GM10248 (cell line): ENCODE measurements around the gene TRPV5.

Experiments
- CTCF ChIA-PET: fragments of 300-600 bp; sonication (Branson Sonifier 250); formaldehyde crosslinking; extraction: SDS; loops from one replicate; lab custom pipeline; 2021; ENCODE audit warnings: antibody characterized with exemption; lab: Yijun Ruan, JAX
- POLR2A ChIA-PET: fragments of 350-650 bp; sonication (Branson Sonifier 250); formaldehyde crosslinking; extraction: SDS; loops from one replicate; lab custom pipeline; 2020; ENCODE audit warnings: antibody characterized with exemption; lab: Yijun Ruan, JAX
- DNase-seq: peaks from one replicate; pipeline ENCODE4 v3.0.0; 2012; ENCODE audit errors: extremely low spot score
- TF ChIP-seq, protein P1 (sequence below): IDR thresholded peaks from 2 replicates; pipeline ENCODE4 v1.5.1; 2012; ENCODE audit warnings: mild to moderate bottlenecking, low read depth; ENCODE audit errors: extremely low read depth, missing control alignments, control extremely low read depth

TRPV5 gene

DNA sequence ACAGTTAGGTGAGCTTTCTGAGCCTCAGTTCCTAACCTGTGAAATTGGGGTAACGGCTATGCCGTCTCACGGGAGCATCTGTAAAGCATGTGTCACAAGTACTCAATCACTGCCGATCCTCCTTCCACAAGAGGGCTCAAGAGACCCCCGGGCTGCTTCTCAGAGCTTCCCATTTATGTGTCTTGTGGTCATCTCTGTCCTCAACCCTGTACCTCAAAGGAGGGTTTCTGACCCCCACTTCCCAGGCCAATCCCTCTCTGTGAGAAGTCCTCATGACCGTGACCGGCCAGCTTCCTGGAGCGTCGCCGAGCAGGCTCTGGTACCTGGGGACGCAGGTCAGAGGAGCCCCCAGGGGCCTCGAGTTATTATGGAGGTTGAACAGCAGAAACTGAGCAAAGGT is 510 bp upstream of the TRPV5 start:
- ChIA-PET POLR2A (no interaction called here), CTCF (interaction anchor here (0.9 kb wide), 1 partner anchor 8 kb away, joined by 3 read pairs; no protein-coding TSS in a partner anchor)
- no peak for DNase-seq
- TF ChIP-seq, protein P1, sequence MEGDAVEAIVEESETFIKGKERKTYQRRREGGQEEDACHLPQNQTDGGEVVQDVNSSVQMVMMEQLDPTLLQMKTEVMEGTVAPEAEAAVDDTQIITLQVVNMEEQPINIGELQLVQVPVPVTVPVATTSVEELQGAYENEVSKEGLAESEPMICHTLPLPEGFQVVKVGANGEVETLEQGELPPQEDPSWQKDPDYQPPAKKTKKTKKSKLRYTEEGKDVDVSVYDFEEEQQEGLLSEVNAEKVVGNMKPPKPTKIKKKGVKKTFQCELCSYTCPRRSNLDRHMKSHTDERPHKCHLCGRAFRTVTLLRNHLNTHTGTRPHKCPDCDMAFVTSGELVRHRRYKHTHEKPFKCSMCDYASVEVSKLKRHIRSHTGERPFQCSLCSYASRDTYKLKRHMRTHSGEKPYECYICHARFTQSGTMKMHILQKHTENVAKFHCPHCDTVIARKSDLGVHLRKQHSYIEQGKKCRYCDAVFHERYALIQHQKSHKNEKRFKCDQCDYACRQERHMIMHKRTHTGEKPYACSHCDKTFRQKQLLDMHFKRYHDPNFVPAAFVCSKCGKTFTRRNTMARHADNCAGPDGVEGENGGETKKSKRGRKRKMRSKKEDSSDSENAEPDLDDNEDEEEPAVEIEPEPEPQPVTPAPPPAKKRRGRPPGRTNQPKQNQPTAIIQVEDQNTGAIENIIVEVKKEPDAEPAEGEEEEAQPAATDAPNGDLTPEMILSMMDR = no peak

DNA sequence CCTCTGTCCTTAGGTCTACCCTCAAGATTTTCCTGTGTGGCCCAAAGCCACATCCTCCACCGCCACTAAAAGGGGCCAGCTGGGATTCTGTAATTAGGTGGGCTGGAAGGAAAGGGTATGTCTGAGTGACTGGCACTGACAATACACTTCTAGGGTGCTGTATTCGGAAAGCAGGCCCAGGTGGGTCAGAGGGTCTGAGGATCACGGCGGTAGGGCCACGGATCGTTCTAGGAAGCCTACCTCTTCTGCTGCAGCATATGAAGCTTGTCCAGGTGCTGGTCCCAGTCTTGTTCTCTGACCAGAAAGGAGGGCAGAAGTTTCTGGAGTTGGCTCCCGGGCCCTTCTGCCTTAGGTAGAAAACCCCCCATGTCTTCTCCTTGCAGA is 462 bp downstream of the TRPV5 start:
- ChIA-PET CTCF (interaction anchor here (0.9 kb wide), 1 partner anchor 9 kb away, joined by 3 read pairs; no protein-coding TSS in a partner anchor), POLR2A (no interaction called here)
- no peak for DNase-seq
- TF ChIP-seq, protein P1 = no peak

DNA sequence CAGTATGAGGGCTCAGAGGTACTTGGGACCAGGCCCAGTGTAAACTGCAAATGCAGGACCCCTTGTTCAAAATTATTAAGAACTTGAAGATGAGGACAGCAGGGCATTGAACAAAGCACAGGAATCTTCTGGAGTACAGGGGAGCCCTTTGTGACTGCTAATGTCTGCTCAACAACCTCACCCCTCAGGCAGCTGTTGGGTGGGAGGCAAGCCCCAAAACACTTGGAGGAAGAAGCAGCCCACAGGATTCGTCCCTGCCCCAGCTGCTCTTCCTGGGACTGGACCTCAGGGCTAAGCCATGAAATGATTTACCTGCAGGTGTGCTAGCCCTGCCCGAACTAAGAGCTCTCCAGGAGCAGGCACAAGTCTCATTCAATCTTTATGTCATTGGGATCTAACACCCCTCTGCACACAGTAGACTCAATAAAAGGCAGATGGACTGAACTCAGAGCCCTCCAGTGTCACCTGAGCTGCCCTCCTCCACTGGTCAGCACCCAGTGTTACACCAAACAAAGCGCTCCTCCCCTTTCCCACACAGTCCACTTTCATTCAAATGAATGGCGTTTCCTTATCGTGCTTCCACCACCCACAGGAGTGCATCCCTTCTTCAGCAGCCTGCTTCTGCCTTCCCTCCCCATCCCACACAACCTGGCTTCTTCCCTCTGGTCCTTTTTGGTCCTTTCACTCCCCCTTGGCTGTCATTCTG is 1.0 kb downstream of the TRPV5 start:
- no peak for DNase-seq
- CTCF ChIA-PET = no interaction called here
- TF ChIP-seq, protein P1 = no peak
- POLR2A ChIA-PET = no interaction called here

DNA sequence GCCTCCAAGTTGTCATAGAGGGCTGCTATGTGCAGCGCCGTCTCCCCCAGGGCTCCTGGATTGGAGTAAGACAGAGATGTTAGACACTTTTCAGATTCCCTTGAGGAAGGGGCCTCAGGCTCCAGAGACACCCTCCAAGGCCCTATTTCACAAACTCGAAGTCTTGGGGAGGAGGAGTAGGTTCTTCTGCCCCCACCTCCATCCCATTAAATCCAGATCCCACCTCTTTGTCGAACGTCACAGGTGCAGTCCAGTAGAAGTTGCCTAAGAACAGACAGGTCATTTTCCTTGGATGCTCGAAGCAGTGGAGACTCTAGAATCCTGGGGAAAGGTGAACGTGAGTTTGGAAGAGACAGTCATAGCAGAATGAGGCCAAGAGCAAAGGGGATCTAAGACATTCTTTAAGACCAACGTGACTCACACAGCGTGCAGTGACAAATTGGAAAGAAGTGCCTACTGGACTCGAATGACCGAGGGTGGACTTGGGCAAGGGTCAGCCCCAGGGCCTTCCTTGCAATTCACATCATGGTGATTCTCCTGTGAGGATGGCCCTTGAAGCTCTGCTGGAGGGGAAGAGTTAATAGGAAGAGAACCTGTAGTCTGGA is 3.3 kb downstream of the TRPV5 start:
- TF ChIP-seq, protein P1 = no peak
- CTCF ChIA-PET = no interaction called here
- POLR2A ChIA-PET = no interaction called here
- DNase-seq = no peak

DNA sequence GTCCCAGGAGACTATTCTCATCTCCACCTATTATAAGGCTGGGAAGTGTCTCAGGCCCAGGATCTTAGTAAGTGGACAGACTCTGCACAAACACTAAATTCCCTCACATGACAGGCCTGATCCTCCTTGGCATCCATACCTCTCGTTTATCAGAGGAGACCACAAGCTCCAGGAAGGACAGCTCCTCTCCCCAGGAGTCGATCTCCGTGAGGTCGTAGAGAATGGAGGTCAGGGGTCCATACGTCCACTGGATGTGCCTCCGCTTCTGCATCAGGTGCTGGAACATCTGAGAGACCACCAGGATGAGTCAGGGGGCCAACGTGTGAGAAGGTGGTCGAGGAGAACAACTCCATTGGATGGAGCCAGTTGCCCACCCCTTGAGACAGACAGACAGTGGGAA is 5.6 kb downstream of the TRPV5 start:
- CTCF ChIA-PET = interaction anchor here (0.8 kb wide), 1 partner anchor 54 kb away, joined by 3 read pairs; no protein-coding TSS in a partner anchor
- POLR2A ChIA-PET = no interaction called here
- TF ChIP-seq, protein P1 = no peak
- no peak for DNase-seq

DNA sequence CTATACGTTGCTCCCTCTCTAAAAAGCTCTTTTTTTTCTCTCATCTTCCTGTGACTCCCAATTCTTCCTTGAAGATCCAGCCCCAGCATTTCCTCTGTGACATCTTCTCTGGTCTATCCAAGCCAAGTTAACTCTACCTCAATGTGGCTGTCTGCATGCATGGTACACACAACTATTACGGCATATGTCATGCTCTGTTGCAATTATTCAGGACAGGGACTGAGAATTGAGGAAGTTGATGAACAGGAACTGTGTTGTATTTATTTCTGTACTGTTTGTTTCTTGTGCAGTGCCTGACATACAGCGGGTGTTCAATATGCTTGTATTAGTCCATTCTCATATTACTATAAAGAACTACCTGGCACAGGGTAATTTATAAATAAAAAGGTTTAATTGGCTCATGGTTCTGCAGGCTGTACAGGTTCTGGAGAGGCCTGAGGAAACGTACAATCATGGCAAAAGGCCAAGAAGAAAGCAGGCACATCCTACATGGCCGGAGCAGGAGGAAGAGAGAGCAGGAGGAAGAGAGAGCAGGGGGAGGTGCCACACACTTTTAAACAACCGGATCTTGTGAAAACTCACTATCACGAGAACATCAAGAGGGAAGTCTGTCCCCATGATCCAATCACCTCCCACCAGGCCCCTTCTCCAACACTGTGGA is 6.3 kb downstream of the TRPV5 start:
- DNase-seq = no peak
- ChIA-PET CTCF (no interaction called here), POLR2A (no interaction called here)
- TF ChIP-seq, protein P1 = no peak
